ENCODE measurements around the gene RAD1.

GRCh38 chr5:34866989-34867471, 48.3 kb downstream of the RAD1 start:
- TF ChIP-seq, protein P1, sequence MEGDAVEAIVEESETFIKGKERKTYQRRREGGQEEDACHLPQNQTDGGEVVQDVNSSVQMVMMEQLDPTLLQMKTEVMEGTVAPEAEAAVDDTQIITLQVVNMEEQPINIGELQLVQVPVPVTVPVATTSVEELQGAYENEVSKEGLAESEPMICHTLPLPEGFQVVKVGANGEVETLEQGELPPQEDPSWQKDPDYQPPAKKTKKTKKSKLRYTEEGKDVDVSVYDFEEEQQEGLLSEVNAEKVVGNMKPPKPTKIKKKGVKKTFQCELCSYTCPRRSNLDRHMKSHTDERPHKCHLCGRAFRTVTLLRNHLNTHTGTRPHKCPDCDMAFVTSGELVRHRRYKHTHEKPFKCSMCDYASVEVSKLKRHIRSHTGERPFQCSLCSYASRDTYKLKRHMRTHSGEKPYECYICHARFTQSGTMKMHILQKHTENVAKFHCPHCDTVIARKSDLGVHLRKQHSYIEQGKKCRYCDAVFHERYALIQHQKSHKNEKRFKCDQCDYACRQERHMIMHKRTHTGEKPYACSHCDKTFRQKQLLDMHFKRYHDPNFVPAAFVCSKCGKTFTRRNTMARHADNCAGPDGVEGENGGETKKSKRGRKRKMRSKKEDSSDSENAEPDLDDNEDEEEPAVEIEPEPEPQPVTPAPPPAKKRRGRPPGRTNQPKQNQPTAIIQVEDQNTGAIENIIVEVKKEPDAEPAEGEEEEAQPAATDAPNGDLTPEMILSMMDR (IDR thresholded peaks at IDR 0.05), result no peak
- TF ChIP-seq POLR2A (IDR thresholded peaks at IDR 0.05), result no peak
